ENCODE results near the gene MEI1.
"Not testable (repeated sequence)": the region's sequence is repeated elsewhere in the genome, so short reads cannot be mapped to it uniquely, and the experiment has no call there.

Gene MEI1

GRCh38 chr22:41823797-41824196 is 124.5 kb downstream of the MEI1 start:
- DNase-seq = no peak

- DNase-seq = no peak
Measured at GRCh38 chr22:41825376-41825775, 126.1 kb downstream of the MEI1 start.

GRCh38 chr22:41826021-41826420 is 126.7 kb downstream of the MEI1 start:
- no peak for DNase-seq

GRCh38 chr22:41826430-41827383 is 127.4 kb downstream of the MEI1 start:
- no peak for DNase-seq

- DNase-seq = no peak
Measured at GRCh38 chr22:41827671-41828070, 128.4 kb downstream of the MEI1 start.

- DNase-seq = no peak
Measured at GRCh38 chr22:41828516-41828915, 129.2 kb downstream of the MEI1 start.

GRCh38 chr22:41830174-41830573 is 130.9 kb downstream of the MEI1 start:
- DNase-seq = no peak

- DNase-seq = no peak
Measured at GRCh38 chr22:41831383-41831782, 132.1 kb downstream of the MEI1 start.

- no peak for DNase-seq
Measured at GRCh38 chr22:41831828-41832552, 132.7 kb downstream of the MEI1 start.

- DNase-seq = peak; percentile 99
Measured at GRCh38 chr22:41832553-41833368, 133.5 kb downstream of the MEI1 start, which contains the start of gene SREBF2. SREBF2 (plus strand) TSS chr22:41833105; CDS start chr22:41833271, 166 bp downstream.

GRCh38 chr22:41833369-41834004 is 134.2 kb downstream of the MEI1 start:
- peak; percentile 52 for DNase-seq

- no peak for DNase-seq
Measured at GRCh38 chr22:41834005-41834944, 135.0 kb downstream of the MEI1 start.

- not testable (repeated sequence) for DNase-seq
Measured at GRCh38 chr22:41835462-41835861, 136.2 kb downstream of the MEI1 start.

GRCh38 chr22:41836551-41836950 is 137.2 kb downstream of the MEI1 start:
- no peak for DNase-seq

GRCh38 chr22:41838842-41839618 is 139.7 kb downstream of the MEI1 start:
- no peak for DNase-seq

- DNase-seq = no peak
Measured at GRCh38 chr22:41840216-41840615, 140.9 kb downstream of the MEI1 start.

- no peak for DNase-seq
Measured at GRCh38 chr22:41841085-41841712, 141.9 kb downstream of the MEI1 start.

- DNase-seq = peak; percentile 27
Measured at GRCh38 chr22:41842996-41843970, 144.0 kb downstream of the MEI1 start.

- no peak for DNase-seq
Measured at GRCh38 chr22:41844036-41844435, 144.7 kb downstream of the MEI1 start.
